ENCODE measurements around the gene PIP5K1B.
"Not testable (repeated sequence)": the region's sequence is repeated elsewhere in the genome, so short reads cannot be mapped to it uniquely, and the experiment has no call there.

PIP5K1B gene

GRCh38 chr9:69044240-69045219 is 339.5 kb downstream of the PIP5K1B start:
- no peak for DNase-seq

DNA sequence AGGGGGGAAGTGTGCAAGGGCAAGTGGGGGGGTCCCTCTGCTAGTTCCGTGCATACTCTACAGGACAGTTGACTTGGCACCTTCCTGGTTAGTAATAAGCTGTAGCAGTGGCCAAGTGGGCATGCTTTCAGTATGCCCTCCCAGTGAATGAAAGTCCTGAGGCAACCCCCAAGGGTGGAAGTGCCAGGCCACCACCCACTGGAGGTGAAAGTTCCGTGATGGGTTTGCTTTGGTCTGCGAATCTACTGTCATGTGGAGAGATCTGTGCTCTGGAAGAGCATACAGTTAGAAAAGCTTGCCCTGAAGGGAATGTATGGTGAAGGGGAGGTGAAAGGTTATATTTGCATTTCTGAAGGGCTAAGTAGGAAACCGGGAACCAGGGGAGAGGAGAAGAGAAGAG is 340.8 kb downstream of the PIP5K1B start:
- DNase-seq: no peak

GRCh38 chr9:69046723-69047122 is 341.7 kb downstream of the PIP5K1B start:
- no peak for DNase-seq

DNA sequence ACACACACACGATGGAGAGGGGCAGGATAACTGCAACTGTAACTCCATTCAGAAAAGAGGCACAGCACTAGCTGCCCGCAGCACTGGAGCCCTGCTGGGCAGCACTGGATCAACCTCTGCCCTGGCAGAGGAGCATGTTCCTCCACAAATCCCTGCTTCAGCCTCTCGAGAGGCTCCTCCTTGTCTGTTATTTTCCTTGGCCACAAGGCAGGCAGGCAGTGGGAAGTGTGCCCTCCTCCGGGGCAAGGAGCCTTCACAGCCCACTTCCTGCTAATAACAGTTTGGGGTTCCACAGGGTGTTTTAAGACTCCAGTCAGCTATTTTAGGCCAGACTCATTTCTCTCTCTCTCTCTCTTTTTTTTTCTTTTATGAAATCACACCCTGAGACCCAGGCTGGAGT is 342.3 kb downstream of the PIP5K1B start:
- no peak for DNase-seq

GRCh38 chr9:69049094-69049493 is 344.1 kb downstream of the PIP5K1B start:
- DNase-seq: no peak

GRCh38 chr9:69050936-69051335 is 345.9 kb downstream of the PIP5K1B start:
- DNase-seq: not testable (repeated sequence)

- no peak for DNase-seq
These were observed 349.9 kb downstream of the PIP5K1B start for GRCh38 chr9:69054989-69055388.

- DNase-seq: no peak
These were observed 351.3 kb downstream of the PIP5K1B start for GRCh38 chr9:69056191-69056815.

GRCh38 chr9:69058101-69058500 is 353.1 kb downstream of the PIP5K1B start:
- DNase-seq: no peak
